ENCODE data around the gene AKT3. TPM values are rescaled to one million over a fixed set of nuclear protein-coding genes. Genes with fewer than 3 reads are reported as not detected.

The AKT3 gene
- total and polyA plus RNA-seq, 2 experiments from 2014 or later = 3.5 to 23.4 TPM

DNA sequence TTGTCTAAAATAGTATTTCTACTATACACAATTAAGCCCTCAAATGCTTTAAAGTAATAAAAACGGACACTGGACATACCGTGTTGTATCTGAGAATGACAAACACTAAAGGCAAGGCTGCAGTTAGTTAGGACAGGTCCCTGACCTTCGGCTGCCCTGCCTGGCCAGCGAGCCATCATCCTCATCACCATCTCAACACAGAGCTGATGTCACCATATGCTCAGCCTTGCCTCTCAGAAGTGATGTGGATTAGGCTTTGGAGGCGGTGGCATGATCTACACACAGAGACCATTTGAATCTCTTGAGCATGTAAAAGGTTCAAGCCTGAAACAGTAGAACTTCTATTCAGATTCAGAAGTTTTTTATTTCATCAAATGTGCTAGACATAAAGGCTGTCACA, 349.5 kb downstream of the AKT3 start:
- H3K27me3 ChIP-seq = no peaks in the 10 kb centered on the region
- no peaks in the 10 kb centered on the region for H3K9me3 ChIP-seq (ENCODE audit: low read depth)
- DNase-seq (ENCODE audit: low read depth in 1 of 2, low spot score in 1 of 2) = no peak
- no peak overlapping the region for H3K4me3 ChIP-seq
- TF ChIP-seq, protein P1, sequence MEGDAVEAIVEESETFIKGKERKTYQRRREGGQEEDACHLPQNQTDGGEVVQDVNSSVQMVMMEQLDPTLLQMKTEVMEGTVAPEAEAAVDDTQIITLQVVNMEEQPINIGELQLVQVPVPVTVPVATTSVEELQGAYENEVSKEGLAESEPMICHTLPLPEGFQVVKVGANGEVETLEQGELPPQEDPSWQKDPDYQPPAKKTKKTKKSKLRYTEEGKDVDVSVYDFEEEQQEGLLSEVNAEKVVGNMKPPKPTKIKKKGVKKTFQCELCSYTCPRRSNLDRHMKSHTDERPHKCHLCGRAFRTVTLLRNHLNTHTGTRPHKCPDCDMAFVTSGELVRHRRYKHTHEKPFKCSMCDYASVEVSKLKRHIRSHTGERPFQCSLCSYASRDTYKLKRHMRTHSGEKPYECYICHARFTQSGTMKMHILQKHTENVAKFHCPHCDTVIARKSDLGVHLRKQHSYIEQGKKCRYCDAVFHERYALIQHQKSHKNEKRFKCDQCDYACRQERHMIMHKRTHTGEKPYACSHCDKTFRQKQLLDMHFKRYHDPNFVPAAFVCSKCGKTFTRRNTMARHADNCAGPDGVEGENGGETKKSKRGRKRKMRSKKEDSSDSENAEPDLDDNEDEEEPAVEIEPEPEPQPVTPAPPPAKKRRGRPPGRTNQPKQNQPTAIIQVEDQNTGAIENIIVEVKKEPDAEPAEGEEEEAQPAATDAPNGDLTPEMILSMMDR (IDR thresholded peaks at IDR 0.05; ENCODE audit: low read depth, low read length) = no peak
- H3K36me3 ChIP-seq = no peaks in the 10 kb centered on the region
- no peak overlapping the region for H3K27ac ChIP-seq
- H3K4me1 ChIP-seq (ENCODE audit: low read depth) = no peaks in the 10 kb centered on the region

DNA sequence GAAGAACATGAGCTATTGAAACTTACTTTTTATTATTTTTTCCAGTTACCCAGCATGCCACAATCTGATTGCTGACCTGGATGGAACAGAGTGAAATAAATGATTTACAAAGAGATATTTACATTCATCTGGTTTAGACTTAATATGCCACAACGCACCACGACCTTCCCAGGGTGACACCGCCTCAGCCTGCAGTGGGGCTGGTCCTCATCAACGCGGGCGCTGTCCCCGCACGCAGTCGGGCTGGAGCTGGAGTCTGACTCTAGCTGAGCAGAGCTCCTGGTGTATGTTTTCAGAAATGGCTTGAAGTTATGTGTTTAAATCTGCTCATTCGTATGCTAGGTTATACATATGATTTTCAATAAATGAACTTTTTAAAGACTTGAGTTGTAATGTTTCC, 350.3 kb downstream of the AKT3 start:
- TF ChIP-seq, protein P1 (IDR thresholded peaks at IDR 0.05; ENCODE audit: low read depth, low read length) = no peak
- H3K27ac ChIP-seq = no peak overlapping the region
- no peaks in the 10 kb centered on the region for H3K4me1 ChIP-seq (ENCODE audit: low read depth)
- no peak overlapping the region for H3K4me3 ChIP-seq
- H3K27me3 ChIP-seq = no peaks in the 10 kb centered on the region
- H3K9me3 ChIP-seq (ENCODE audit: low read depth) = no peaks in the 10 kb centered on the region
- no peak for DNase-seq (ENCODE audit: low read depth in 1 of 2, low spot score in 1 of 2)
- no peaks in the 10 kb centered on the region for H3K36me3 ChIP-seq

DNA sequence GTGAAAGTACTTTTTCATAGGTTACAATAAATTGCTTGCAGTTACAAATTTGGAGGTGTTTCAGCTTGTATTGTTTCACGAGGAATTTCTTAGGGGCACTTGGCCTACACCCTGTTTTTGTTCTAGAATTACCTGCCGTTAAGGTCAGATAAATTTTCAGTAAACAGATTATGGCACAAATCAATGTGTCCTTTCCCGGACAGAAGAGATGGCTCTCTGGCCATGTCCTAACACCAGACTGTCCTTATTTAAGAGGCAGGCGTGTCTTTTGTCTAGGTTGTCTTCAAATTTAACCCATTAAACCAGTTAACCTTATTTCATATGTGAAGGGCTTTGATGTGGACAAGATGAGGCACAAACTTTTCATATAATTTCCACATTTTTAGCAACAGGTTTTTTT, 350.8 kb downstream of the AKT3 start:
- Histone ChIP-seq H3K27ac (no peak overlapping the region), H3K36me3 (no peaks in the 10 kb centered on the region), H3K4me1 (ENCODE audit: low read depth) (no peaks in the 10 kb centered on the region), H3K9me3 (ENCODE audit: low read depth) (no peaks in the 10 kb centered on the region), H3K27me3 (no peaks in the 10 kb centered on the region), H3K4me3 (no peak overlapping the region)
- DNase-seq (ENCODE audit: low read depth in 1 of 2, low spot score in 1 of 2) = no peak
- TF ChIP-seq, protein P1 (IDR thresholded peaks at IDR 0.05; ENCODE audit: low read depth, low read length) = no peak

DNA sequence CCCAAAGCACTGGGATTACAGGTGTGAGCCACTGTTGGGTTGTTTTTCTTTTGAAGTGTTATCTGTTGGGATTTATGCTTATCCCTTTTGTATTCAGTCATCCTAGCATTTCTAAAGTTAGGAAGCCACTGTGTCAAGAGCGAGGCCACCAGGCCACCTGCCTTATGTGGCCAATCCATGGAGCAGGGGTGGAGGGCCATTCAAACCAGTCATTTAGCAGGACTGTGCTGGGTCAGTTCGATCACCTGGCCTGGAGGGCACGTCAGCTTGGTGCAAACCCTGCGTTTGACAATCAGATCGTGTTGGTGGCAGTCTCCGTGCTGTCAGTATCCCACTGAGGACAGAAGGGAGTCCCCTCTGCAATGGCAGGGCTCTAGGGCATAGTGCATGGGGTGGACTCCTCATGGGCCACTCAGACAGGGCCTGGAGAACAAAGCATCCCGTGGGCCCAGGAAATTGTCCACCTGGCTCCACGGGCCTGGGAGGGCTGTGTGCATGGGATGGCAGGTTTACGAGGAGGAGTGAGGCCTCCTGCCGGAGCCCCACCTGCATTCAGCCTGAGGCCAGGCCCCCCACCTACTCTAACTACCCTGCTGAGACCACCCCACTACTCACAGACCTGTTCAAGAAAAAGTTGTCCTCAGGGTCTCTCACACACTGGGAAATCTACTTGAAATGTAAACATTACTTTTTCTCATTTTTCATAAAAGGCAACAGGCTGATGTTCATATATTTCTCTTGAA, 351.9 kb downstream of the AKT3 start:
- Histone ChIP-seq H3K27ac (no peak overlapping the region), H3K36me3 (no peaks in the 10 kb centered on the region), H3K4me3 (no peak overlapping the region), H3K9me3 (ENCODE audit: low read depth) (no peaks in the 10 kb centered on the region), H3K27me3 (no peaks in the 10 kb centered on the region), H3K4me1 (ENCODE audit: low read depth) (no peaks in the 10 kb centered on the region)
- TF ChIP-seq, protein P1 (IDR thresholded peaks at IDR 0.05; ENCODE audit: low read depth, low read length) = no peak
- no peak for DNase-seq (ENCODE audit: low read depth in 1 of 2, low spot score in 1 of 2)

DNA sequence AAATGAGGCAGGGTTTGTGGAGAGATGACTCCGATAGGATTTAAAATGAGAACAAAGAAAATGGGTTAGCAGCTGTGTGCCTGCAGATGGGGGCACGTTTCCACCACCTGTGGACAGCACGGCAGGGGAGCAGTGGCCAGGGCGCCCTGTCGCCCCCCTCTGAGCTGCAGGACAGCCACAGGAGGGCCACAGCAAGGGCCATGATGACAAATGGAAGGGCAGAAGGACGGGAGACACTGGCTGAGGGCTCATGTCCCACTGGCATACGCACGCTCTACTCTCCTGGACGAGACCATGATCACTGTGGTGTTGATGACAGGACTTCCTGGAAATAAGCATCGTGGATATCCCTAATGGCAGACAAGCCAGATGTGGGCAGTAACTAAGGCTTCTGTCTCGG, 353.2 kb downstream of the AKT3 start:
- no peaks in the 10 kb centered on the region for H3K9me3 ChIP-seq (ENCODE audit: low read depth)
- no peaks in the 10 kb centered on the region for H3K4me1 ChIP-seq (ENCODE audit: low read depth)
- TF ChIP-seq, protein P1 (IDR thresholded peaks at IDR 0.05; ENCODE audit: low read depth, low read length) = no peak
- H3K4me3 ChIP-seq = no peak overlapping the region
- no peak for DNase-seq (ENCODE audit: low read depth in 1 of 2, low spot score in 1 of 2)
- no peaks in the 10 kb centered on the region for H3K36me3 ChIP-seq
- no peak overlapping the region for H3K27ac ChIP-seq
- no peaks in the 10 kb centered on the region for H3K27me3 ChIP-seq

Data from cardiac muscle cell (in vitro differentiated cells and primary cell).